Gastrocnemius medialis (tissue), 4 donors: ENCODE results near the gene ATPAF2. TPM values are rescaled to one million over a fixed set of nuclear protein-coding genes. Genes with fewer than 3 reads are reported as not detected.
A peak's percentile ranks its signal among the peaks of the same experiment; 100 is the strongest.

Source experiments
- ATAC-seq, 2 donors: fragments of 150-250 bp; one replicate each; pipeline ENCODE4 v1.9.1; 2016
- DNase-seq, 2 donors: peaks; one replicate each; pipeline ENCODE4 v3.0.0-alpha.2; 2019
- H3K27ac ChIP-seq, 4 donors: fragments of 200-600 bp; sonication (generic); 1 replicate in 1 of 4; 2 replicates in 3 of 4; pipeline ENCODE4 v1.5.1; 2016 to 2018; ENCODE audit warnings: mild to moderate bottlenecking in 2 of 4, moderate library complexity in 1 of 4
- H3K27me3 ChIP-seq, 3 donors: fragments of 200-600 bp; sonication (generic) in 2 of 3; 1 replicate in 1 of 3; 2 replicates in 2 of 3; pipeline versions ENCODE4 v1.5.1 to v1.6.0; 2016 to 2019; ENCODE audit warnings: mild to moderate bottlenecking in 1 of 3, moderate library complexity in 1 of 3
- H3K36me3 ChIP-seq, 2 donors: fragments of 200-600 bp; sonication (generic) in 1 of 2; one replicate each; pipeline ENCODE4 v1.5.1; 2017 to 2018
- H3K4me1 ChIP-seq, 2 donors: fragments of 200-600 bp; sonication (generic) in 1 of 2; one replicate each; pipeline ENCODE4 v1.5.1; 2016 to 2017; ENCODE audit warnings: mild to moderate bottlenecking in 2 of 2
- H3K4me3 ChIP-seq, 4 donors: fragments of 200-600 bp; sonication (generic) in 3 of 4; 1 replicate in 1 of 4; 2 replicates in 3 of 4; pipeline ENCODE4 v1.5.1; 2016 to 2019; ENCODE audit warnings: mild to moderate bottlenecking in 2 of 4
- H3K9me3 ChIP-seq, 3 donors: fragments of 200-600 bp; sonication (generic) in 2 of 3; 1 replicate in 1 of 3; 2 replicates in 2 of 3; pipeline ENCODE4 v1.5.1; 2016 to 2019
- POLR2A ChIP-seq, 2 donors: fragments of 450-650 bp; IDR thresholded peaks; one replicate each; pipeline ENCODE4 v1.6.1; 2017; ENCODE audit warnings: antibody characterized with exemption in 2 of 2, mild to moderate bottlenecking in 2 of 2, moderate library complexity in 2 of 2
- in situ Hi-C, 4 donors: fragments of 200-750 bp; cut with MboI; loops; one replicate each; pipeline versions ENCODE4 v1.15.0 to v1.8.0; 2017; ENCODE audit warnings: low sequenced_read_pairs in 4 of 4
- intact Hi-C: fragments of 100-400 bp; cut with DNase I; formaldehyde crosslinking; loops from one replicate; pipeline ENCODE4 v1.15.1; 2023; ENCODE audit warnings: low total_unique reads
- total RNA-seq, 4 donors: library from RNA; depleted of rRNA; stranded (reverse); fragments of >200 nt; gene quantifications; one replicate each; pipeline versions ENCODE4 v1.1.0 to v1.2.3, GENCODE V29; 2016
- TF ChIP-seq, protein P1 (sequence below), 5 experiments: fragments of 450-650 bp in 3 of 5; fragments of 200-600 bp in 2 of 5; sonication (generic) in 2 of 5; IDR thresholded peaks in 4 of 5; conservative IDR thresholded peaks in 1 of 5; 1 replicate in 4 of 5; 2 replicates in 1 of 5; pipeline ENCODE4 v1.5.1; 2016 to 2019; ENCODE audit warnings: antibody characterized with exemption in 5 of 5, mild to moderate bottlenecking in 3 of 5, moderate library complexity in 3 of 5

Gene ATPAF2
- total RNA-seq, 4 donors from 2014 or later, result 12.6 to 19.9 (median 16.2) TPM

DNA sequence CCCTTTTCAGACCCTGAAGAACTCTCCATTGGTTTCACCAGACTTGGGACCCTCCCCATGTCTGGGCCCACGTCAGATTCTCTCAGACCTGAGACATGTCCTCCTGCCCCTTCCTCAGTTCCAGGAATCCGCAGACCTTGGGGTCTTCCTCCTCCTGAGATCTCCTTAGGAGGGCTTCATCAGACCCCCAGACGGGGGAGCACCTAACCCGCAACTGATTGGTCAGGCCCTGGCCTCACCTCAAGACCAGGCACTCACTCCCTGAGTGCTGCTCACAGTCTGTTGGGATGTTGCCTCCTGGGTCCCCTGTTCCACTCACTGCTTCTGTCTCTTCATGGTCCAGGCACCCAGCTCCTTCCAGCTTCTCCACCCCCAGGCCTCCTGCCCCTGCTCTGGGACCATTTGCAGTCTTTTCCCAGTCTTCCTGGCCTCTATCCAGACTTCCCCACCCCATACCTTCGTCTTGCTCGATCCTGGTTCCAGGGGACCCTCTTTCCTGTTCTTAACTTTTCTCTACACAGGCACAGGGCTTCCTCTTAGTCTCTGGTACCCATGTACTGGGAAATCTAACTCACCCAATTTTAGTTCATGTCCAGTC, 1.4 kb upstream of the ATPAF2 start:
- intact Hi-C loops (no loop called here), in situ Hi-C loops (loop anchor here (25.0 kb wide), 2 partner anchors 103 to 153 kb away; no protein-coding TSS in a partner anchor)
- peaks cover 34 to 45% of the 10 kb centered on the region in 2 donors for H3K4me1 ChIP-seq

DNA sequence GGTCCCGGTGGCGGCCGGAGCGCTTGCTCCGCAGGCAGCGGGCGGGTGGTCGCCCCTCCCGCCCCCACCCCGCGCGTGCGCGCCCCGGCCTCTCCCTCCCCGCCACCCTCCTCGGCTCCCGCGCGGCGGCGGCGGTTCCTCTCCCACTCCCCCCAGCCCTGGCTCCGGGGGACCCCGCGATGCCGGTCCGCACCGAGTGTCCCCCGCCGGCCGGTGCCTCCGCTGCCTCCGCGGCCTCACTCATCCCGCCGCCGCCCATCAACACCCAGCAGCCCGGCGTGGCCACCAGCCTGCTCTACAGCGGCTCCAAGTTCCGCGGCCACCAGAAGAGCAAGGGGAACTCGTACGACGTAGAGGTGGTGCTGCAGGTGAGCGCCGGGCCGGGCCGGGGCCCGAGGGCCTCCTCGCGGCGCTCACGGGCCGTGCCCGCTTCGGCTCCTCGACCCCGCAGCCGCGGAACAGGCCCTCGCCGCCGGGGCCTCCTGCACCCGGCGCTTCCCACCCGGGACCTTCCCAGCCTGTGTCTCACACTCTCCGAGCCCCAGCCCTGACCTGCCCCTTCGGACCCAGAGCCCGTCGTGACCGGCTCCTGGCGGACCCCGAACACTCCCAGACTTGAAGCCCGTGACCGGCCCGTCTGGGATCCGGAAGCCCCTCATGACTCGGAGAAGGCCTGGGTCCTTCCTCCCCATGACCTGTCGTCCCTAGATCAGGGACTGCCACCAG, 730 bp upstream of the ATPAF2 start:
- intact Hi-C loops, result loop anchor here (1.0 kb wide), 1 partner anchor 67 kb away; the partner anchor contains the start of genes DRC3 and TOM1L2
- DNase-seq, result no peak
- no peak for TF ChIP-seq POLR2A (IDR thresholded peaks at IDR 0.05)
- TF ChIP-seq, protein P1, sequence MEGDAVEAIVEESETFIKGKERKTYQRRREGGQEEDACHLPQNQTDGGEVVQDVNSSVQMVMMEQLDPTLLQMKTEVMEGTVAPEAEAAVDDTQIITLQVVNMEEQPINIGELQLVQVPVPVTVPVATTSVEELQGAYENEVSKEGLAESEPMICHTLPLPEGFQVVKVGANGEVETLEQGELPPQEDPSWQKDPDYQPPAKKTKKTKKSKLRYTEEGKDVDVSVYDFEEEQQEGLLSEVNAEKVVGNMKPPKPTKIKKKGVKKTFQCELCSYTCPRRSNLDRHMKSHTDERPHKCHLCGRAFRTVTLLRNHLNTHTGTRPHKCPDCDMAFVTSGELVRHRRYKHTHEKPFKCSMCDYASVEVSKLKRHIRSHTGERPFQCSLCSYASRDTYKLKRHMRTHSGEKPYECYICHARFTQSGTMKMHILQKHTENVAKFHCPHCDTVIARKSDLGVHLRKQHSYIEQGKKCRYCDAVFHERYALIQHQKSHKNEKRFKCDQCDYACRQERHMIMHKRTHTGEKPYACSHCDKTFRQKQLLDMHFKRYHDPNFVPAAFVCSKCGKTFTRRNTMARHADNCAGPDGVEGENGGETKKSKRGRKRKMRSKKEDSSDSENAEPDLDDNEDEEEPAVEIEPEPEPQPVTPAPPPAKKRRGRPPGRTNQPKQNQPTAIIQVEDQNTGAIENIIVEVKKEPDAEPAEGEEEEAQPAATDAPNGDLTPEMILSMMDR (IDR thresholded peaks at IDR 0.05 in 4 of 5, conservative IDR thresholded peaks at IDR 0.05 in 1 of 5), result no peak
- in situ Hi-C loops, result loop anchor here (10.0 to 25.0 kb wide), 4 partner anchors 65 to 365 kb away; partner anchors contain the start of genes DRC3 (in 1 of the 4) and TOM1L2 (in 1 of the 4)
- peak overlapping the region; percentile 79 to 95 (median 88) for H3K4me3 ChIP-seq
- no peaks in the 10 kb centered on the region for H3K27me3 ChIP-seq
- no peaks in the 10 kb centered on the region for H3K36me3 ChIP-seq
- H3K27ac ChIP-seq, result peak overlapping the region; percentile 87 to 94 (median 92)
- ATAC-seq, result peak; percentile 59 to 60
- no peaks in the 10 kb centered on the region for H3K9me3 ChIP-seq
- peaks cover 34 to 45% of the 10 kb centered on the region in 2 donors for H3K4me1 ChIP-seq

More for the DNA sequence above, 1.4 kb upstream of the ATPAF2 start:
- DNase-seq (no peak), ATAC-seq (peak in 1 of 2 donors; percentile 11)
- no peaks in the 10 kb centered on the region for H3K27me3 ChIP-seq
- no peak for TF ChIP-seq POLR2A (IDR thresholded peaks at IDR 0.05)
- TF ChIP-seq, protein P1 (IDR thresholded peaks at IDR 0.05 in 4 of 5, conservative IDR thresholded peaks at IDR 0.05 in 1 of 5), result no peak
- H3K36me3 ChIP-seq, result peaks cover 0 to 4% of the 10 kb centered on the region in 2 donors
- peak overlapping the region; percentile 87 to 94 (median 92) for H3K27ac ChIP-seq
- no peaks in the 10 kb centered on the region for H3K9me3 ChIP-seq
- peak overlapping the region; percentile 79 to 95 (median 88) for H3K4me3 ChIP-seq

DNA sequence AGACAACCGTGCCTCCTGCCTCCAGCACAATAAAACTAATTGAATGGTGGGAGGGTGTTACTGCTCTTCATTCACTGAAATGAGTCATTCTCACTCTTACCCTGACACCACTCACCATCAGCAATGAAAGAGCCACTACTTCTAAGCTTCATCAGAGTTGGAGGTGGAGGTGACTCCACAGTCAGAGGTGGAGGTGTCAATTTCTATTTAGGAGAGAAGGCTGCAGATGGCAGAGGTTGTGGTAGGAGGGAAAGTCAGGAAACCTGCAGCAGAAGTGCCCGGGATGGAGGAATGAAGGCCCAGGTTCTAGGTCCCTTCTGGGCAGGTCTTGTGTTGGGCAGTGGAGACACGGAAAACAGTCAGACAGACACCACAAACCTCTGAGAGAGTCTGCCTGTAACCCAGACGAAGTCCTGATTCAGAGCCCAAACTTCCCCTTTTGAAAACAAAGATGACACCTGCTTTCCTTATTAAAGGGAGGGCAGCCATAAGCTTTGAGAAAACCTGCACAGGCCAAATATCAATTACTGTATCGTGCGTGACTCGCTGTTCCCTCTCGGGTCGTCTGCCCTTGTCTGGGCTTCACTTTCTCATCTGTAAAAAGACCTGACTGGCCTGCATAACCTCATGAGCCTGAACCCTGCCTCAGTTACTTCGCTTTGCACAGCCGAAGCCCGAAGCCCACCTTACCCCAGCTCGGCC, 668 bp downstream of the ATPAF2 start:
- in situ Hi-C loops, result loop anchor here (10.0 to 25.0 kb wide), 4 partner anchors 63 to 363 kb away; partner anchors contain the start of genes DRC3 (in 1 of the 4) and TOM1L2 (in 1 of the 4)
- peaks cover 35 to 46% of the 10 kb centered on the region in 2 donors for H3K4me1 ChIP-seq

DNA sequence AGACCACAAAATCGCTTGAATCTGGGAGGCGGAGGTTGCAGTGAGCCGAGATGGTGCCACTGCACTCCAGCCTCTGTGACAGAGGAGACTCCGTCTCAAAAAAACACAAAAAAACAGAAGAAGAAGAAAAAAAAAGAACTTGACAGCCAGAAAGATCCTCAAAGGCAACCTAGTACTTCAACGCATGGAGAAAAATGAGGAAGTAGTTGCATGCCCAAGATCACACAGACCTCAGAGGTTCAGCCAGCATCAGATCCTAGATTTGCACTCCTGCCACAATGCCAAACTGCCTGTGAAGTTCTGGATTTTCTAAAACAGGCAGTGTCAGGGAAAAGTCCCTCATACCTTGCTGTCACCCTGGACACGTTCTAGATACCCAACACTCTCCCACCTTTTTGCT, 1.5 kb downstream of the ATPAF2 start:
- no peak overlapping the region for H3K27ac ChIP-seq
- peaks cover 40 to 51% of the 10 kb centered on the region in 2 donors for H3K4me1 ChIP-seq
- no peak for DNase-seq
- no peaks in the 10 kb centered on the region for H3K9me3 ChIP-seq
- H3K4me3 ChIP-seq, result no peak overlapping the region
- intact Hi-C loops, result no loop called here
- H3K36me3 ChIP-seq, result no peaks in the 10 kb centered on the region
- no peaks in the 10 kb centered on the region for H3K27me3 ChIP-seq
- TF ChIP-seq, protein P1 (IDR thresholded peaks at IDR 0.05 in 4 of 5, conservative IDR thresholded peaks at IDR 0.05 in 1 of 5), result no peak
- in situ Hi-C loops, result loop anchor here (10.0 to 25.0 kb wide), 4 partner anchors 63 to 363 kb away; partner anchors contain the start of genes DRC3 (in 1 of the 4) and TOM1L2 (in 1 of the 4)
- ATAC-seq, result no peak

More for the DNA sequence above, 668 bp downstream of the ATPAF2 start:
- Histone ChIP-seq H3K36me3 (no peaks in the 10 kb centered on the region), H3K4me3 (peak overlapping the region; percentile 79 to 95 (median 88)), H3K9me3 (no peaks in the 10 kb centered on the region), H3K27me3 (no peaks in the 10 kb centered on the region), H3K27ac (peak overlapping the region; percentile 87 to 94 (median 92))
- DNase-seq, result no peak
- TF ChIP-seq POLR2A (IDR thresholded peaks at IDR 0.05), result no peak
- TF ChIP-seq, protein P1 (IDR thresholded peaks at IDR 0.05 in 4 of 5, conservative IDR thresholded peaks at IDR 0.05 in 1 of 5), result no peak
- intact Hi-C loops, result no loop called here
- ATAC-seq, result no peak
